GM13977 (cell line): ENCODE results near the gene FXYD3.

ENCODE experiments used
- DNase-seq: peaks from one replicate; pipeline ENCODE4 v3.0.0; 2012; ENCODE audit warnings: low spot score
- in situ Hi-C: fragments of 300-500 bp; cut with MboI; formaldehyde crosslinking; loops from one replicate; pipeline ENCODE4 v1.12.0; 2022; ENCODE audit warnings: low sequenced_read_pairs, low pct_unique_long_range_greater_than_20kb, mixed read lengths, inconsistent platforms; ENCODE audit not compliant: unreplicated experiment
- TF ChIP-seq, protein P1 (sequence below): IDR thresholded peaks from 2 replicates; pipeline ENCODE4 v1.5.1; 2012; ENCODE audit warnings: mild to moderate bottlenecking, control low read depth; ENCODE audit not compliant: insufficient read depth; ENCODE audit errors: extremely low read depth, missing control alignments

The FXYD3 gene

DNA sequence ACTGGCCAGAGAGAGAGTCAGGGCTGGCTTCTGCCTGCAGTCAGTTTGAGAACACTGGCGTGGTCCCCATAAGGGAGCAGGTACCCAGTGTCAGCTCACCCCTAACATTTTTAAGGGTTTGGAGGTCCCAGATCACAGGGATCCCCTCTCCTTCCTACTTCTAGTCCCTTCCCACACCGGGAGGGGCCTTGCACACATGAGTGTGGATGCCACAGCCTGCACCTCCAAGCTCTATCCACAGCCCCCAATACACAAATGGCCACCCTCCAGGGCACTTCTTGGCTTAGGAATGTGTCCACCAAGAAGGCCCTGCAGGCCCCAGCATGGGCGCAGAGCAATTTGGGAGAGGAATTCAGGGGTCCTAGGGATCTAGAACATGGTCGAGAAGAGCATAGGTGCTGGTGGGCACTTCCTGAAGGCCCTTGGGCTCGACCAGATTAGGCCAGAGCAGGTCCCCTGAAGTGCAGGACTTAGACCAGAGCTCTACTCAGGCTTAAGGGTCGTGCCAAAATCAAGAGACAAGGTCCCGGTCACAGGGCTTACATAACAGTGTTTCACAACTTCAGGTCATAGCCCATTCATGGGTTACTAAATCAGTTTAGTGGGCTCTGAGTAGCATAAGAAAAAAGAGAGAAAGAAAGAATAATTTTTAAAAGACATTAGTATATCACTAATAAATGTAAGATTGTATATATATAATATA, 54.9 kb downstream of the FXYD3 start:
- no peak for DNase-seq
- in situ Hi-C loops, result no loop called here
- TF ChIP-seq, protein P1, sequence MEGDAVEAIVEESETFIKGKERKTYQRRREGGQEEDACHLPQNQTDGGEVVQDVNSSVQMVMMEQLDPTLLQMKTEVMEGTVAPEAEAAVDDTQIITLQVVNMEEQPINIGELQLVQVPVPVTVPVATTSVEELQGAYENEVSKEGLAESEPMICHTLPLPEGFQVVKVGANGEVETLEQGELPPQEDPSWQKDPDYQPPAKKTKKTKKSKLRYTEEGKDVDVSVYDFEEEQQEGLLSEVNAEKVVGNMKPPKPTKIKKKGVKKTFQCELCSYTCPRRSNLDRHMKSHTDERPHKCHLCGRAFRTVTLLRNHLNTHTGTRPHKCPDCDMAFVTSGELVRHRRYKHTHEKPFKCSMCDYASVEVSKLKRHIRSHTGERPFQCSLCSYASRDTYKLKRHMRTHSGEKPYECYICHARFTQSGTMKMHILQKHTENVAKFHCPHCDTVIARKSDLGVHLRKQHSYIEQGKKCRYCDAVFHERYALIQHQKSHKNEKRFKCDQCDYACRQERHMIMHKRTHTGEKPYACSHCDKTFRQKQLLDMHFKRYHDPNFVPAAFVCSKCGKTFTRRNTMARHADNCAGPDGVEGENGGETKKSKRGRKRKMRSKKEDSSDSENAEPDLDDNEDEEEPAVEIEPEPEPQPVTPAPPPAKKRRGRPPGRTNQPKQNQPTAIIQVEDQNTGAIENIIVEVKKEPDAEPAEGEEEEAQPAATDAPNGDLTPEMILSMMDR, result no peak

DNA sequence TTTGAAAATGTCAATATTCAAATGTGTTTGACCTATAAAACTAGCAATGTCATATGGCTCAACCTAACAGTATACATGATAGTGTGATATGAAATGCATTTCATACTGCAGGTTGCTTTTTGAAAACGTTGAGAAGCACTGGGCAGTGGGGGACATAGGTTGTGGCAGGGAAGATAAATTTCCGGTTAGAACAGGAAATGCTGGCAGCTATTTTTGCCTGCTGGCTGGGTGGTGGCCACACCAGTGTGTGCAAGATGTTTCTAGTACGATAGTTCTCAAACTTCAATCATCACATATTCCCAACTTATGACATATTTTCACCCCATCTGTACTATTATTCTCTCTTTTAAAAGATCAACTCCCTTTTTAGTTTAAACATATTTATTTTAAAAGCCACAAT, 56.1 kb downstream of the FXYD3 start:
- no peak for DNase-seq
- in situ Hi-C loops, result no loop called here
- TF ChIP-seq, protein P1, result no peak
